PC-9 (cell line): Measurements from ENCODE around the gene ALDH7A1. TPM values are rescaled to one million over a fixed set of nuclear protein-coding genes. Genes with fewer than 3 reads are reported as not detected.

ENCODE experiments used
- BruUV-seq: library from RNA; stranded (reverse); fragments of 400-500 nt; replicated peaks from 2 replicates; lab custom pipeline; 2021; lab: Mats Ljungman, UMichigan
- CTCF ChIA-PET: fragments of 300-600 bp; sonication (Branson Sonifier 250); formaldehyde crosslinking; loops from one replicate; lab custom pipeline; 2022; ENCODE audit warnings: antibody characterized with exemption; lab: Charles Lee
- POLR2A ChIA-PET: fragments of 300-600 bp; sonication (Branson Sonifier 250); formaldehyde crosslinking; loops from one replicate; lab custom pipeline; 2022; ENCODE audit warnings: antibody characterized with exemption; ENCODE audit not compliant: unreplicated experiment; lab: Charles Lee
- DNase-seq, 2 experiments: peaks; one replicate each; pipeline versions ENCODE4 v3.0.0 to v3.0.0-alpha.2; 2015 to 2022; ENCODE audit warnings: mixed read lengths in 1 of 2
- H2AFZ ChIP-seq: fragments of 200-600 bp; sonication (generic); 2 replicates; pipeline ENCODE4 v1.8.1; 2017; ENCODE audit warnings: antibody characterized with exemption
- H3F3A ChIP-seq: fragments of 200-600 bp; sonication (generic); 2 replicates; pipeline ENCODE4 v1.8.1; 2017; ENCODE audit warnings: antibody characterized with exemption, mild to moderate bottlenecking, low read depth; ENCODE audit not compliant: insufficient read depth
- H3K27ac ChIP-seq: fragments of 200-600 bp; sonication (generic); 2 replicates; pipeline ENCODE4 v1.6.1; 2016; ENCODE audit warnings: mixed run types
- H3K27me3 ChIP-seq: fragments of 200-600 bp; sonication (generic); 2 replicates; pipeline ENCODE4 v1.6.1; 2016; ENCODE audit warnings: low read depth, mixed run types; ENCODE audit not compliant: insufficient read depth
- H3K36me3 ChIP-seq: fragments of 200-600 bp; sonication (generic); 2 replicates; pipeline ENCODE4 v1.6.1; 2016; ENCODE audit warnings: low read depth, mixed run types
- H3K4me1 ChIP-seq: fragments of 200-600 bp; sonication (generic); replicated peaks from 2 replicates; pipeline ENCODE4 v1.6.1; 2016; ENCODE audit warnings: mixed run types; ENCODE audit not compliant: insufficient read depth
- H3K4me2 ChIP-seq: fragments of 200-600 bp; sonication (generic); 2 replicates; pipeline ENCODE4 v1.6.1; 2017; ENCODE audit warnings: mixed run types
- H3K4me3 ChIP-seq: fragments of 200-600 bp; sonication (generic); 2 replicates; pipeline ENCODE4 v1.6.1; 2016; ENCODE audit warnings: mixed run types
- H3K79me2 ChIP-seq: fragments of 200-600 bp; sonication (generic); 2 replicates; pipeline ENCODE4 v1.6.1; 2017; ENCODE audit warnings: low read depth, mixed run types
- H3K9me2 ChIP-seq: fragments of 200-600 bp; sonication (generic); 2 replicates; pipeline ENCODE4 v1.8.1; 2017; ENCODE audit warnings: mild to moderate bottlenecking; ENCODE audit not compliant: insufficient read depth
- H3K9me3 ChIP-seq: fragments of 200-600 bp; sonication (generic); 2 replicates; pipeline ENCODE4 v1.8.1; 2016; ENCODE audit warnings: low read depth; ENCODE audit not compliant: insufficient read depth
- H4K20me1 ChIP-seq: fragments of 200-600 bp; sonication (generic); 2 replicates; pipeline ENCODE4 v1.8.1; 2017; ENCODE audit not compliant: insufficient read depth
- EZH2 ChIP-seq: fragments of 200-600 bp; sonication (generic); IDR thresholded peaks from 2 replicates; pipeline ENCODE4 v1.8.0; 2017; ENCODE audit warnings: antibody characterized with exemption, low read depth
- intact Hi-C: fragments of 100-400 bp; cut with micrococcal nuclease; formaldehyde crosslinking; loops from one replicate; pipeline ENCODE4 v1.10.0; 2022; ENCODE audit not compliant: unreplicated experiment
- total RNA-seq: library from RNA; stranded (reverse); gene quantifications from 2 replicates; pipeline ENCODE4 v1.2.3, GENCODE V29; 2021
- TF ChIP-seq, protein P1 (sequence below): fragments of 200-600 bp; sonication (generic); conservative IDR thresholded peaks from 2 replicates; pipeline ENCODE4 v1.6.1; 2017; ENCODE audit warnings: mixed run types, antibody characterized with exemption, mild to moderate bottlenecking, moderate library complexity

ALDH7A1 gene
- total RNA-seq, 1 experiment from 2014 or later, result 109 TPM

DNA sequence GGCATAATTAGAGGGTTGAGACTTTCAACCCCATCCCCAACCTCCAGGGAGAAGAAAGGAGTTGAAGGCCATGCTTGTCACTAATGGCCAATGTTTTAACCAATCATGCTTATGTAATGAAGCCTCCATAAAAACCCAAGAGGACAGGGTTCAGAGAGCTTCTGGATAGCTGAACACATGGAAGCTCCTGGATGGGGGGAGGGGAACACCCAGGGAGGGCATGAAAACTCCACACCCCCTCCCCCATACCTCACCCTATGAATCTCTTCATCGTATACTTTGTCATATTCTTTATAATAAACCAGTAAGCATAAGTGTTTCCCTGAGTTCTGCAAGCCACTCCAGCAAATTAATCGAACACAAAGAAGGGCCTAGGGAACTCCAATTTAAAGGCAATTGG, 81.7 kb downstream of the ALDH7A1 start:
- POLR2A ChIA-PET, result interaction anchor here (0.7 kb wide), 1 partner anchor 135 kb away, joined by 3 read pairs; no protein-coding TSS in a partner anchor
- intact Hi-C loops, result no loop called here
- Histone ChIP-seq H3K79me2 (no peaks in the 10 kb centered on the region), H3K9me2 (no peaks in the 10 kb centered on the region), H3K36me3 (no peaks in the 10 kb centered on the region), H2AFZ (no peak overlapping the region), H3F3A (peaks cover 10% of the 10 kb centered on the region; the same call in 1 of the 2 replicates), H3K4me3 (no peak overlapping the region), H3K4me2 (no peak overlapping the region), H3K4me1 (peaks cover 18% of the 10 kb centered on the region; the same call in 1 of the 2 replicates), H3K27me3 (no peaks in the 10 kb centered on the region), H4K20me1 (no peaks in the 10 kb centered on the region), H3K9me3 (no peaks in the 10 kb centered on the region), H3K27ac (no peak overlapping the region)
- no peak for DNase-seq
- TF ChIP-seq, protein P1, sequence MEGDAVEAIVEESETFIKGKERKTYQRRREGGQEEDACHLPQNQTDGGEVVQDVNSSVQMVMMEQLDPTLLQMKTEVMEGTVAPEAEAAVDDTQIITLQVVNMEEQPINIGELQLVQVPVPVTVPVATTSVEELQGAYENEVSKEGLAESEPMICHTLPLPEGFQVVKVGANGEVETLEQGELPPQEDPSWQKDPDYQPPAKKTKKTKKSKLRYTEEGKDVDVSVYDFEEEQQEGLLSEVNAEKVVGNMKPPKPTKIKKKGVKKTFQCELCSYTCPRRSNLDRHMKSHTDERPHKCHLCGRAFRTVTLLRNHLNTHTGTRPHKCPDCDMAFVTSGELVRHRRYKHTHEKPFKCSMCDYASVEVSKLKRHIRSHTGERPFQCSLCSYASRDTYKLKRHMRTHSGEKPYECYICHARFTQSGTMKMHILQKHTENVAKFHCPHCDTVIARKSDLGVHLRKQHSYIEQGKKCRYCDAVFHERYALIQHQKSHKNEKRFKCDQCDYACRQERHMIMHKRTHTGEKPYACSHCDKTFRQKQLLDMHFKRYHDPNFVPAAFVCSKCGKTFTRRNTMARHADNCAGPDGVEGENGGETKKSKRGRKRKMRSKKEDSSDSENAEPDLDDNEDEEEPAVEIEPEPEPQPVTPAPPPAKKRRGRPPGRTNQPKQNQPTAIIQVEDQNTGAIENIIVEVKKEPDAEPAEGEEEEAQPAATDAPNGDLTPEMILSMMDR, result no peak
- no peak for TF ChIP-seq EZH2
- BruUV-seq, result no TSS peak
- CTCF ChIA-PET, result interaction anchor here (0.7 kb wide), 1 partner anchor 173 kb away, joined by 3 read pairs; no protein-coding TSS in a partner anchor

DNA sequence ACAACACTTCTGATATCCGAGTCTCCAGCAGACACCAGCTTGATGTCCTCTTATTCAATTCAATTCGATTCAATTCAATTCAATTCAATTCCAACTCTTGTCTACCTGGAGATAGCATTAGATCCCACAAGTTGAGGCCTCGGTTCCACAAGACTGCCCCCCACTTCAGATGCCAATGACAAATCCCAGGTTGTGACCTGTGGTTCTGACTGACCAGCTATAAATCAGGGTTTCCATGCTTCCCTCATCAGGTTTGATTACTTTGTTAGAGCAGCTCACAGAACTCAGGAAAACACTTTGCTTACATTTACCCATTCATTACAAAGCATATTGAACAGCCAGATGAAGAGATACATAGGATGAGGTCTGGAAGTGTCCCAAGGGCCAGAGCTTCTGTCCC, 82.6 kb downstream of the ALDH7A1 start:
- Histone ChIP-seq H3K4me3 (no peak overlapping the region), H3K27ac (no peak overlapping the region), H3K4me2 (no peak overlapping the region), H3F3A (peaks cover 10% of the 10 kb centered on the region; the same call in 1 of the 2 replicates), H3K36me3 (no peaks in the 10 kb centered on the region), H3K9me2 (no peaks in the 10 kb centered on the region), H3K9me3 (no peaks in the 10 kb centered on the region), H3K4me1 (peaks cover 18% of the 10 kb centered on the region; the same call in 1 of the 2 replicates), H3K27me3 (no peaks in the 10 kb centered on the region), H2AFZ (no peak overlapping the region), H4K20me1 (no peaks in the 10 kb centered on the region), H3K79me2 (no peaks in the 10 kb centered on the region)
- no TSS peak for BruUV-seq
- ChIA-PET POLR2A (interaction anchor here (0.7 kb wide), 1 partner anchor 135 kb away, joined by 3 read pairs; no protein-coding TSS in a partner anchor), CTCF (interaction anchor here (0.7 kb wide), 1 partner anchor 172 kb away, joined by 3 read pairs; no protein-coding TSS in a partner anchor)
- intact Hi-C loops, result no loop called here
- no peak for TF ChIP-seq EZH2
- TF ChIP-seq, protein P1, result no peak
- DNase-seq, result no peak

DNA sequence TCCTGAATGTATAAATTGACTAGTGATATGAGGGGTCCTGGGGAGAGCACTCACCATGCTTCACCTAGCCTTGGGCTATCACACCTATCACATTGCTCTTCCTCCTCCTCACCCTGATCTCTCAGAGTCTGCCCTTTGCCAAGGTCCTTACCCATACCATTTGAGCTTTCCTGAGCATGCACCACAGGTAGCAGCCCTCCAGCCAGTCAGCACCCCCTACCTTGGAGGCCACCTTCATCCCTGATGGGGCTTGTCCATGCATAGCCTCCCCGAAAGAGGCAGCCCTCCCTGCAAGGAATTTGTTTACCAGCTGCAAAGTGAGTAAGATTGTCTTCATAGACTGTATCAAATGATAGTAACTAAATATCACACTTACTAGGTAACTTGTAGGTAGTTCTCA, 83.1 kb downstream of the ALDH7A1 start:
- H3K9me2 ChIP-seq, result no peaks in the 10 kb centered on the region
- peaks cover 18% of the 10 kb centered on the region; the same call in 1 of the 2 replicates for H3K4me1 ChIP-seq
- H3K27ac ChIP-seq, result no peak overlapping the region
- no peaks in the 10 kb centered on the region for H3K9me3 ChIP-seq
- no peak for TF ChIP-seq EZH2
- TF ChIP-seq, protein P1, result no peak
- H3K4me2 ChIP-seq, result no peak overlapping the region
- H3K79me2 ChIP-seq, result no peaks in the 10 kb centered on the region
- BruUV-seq, result no TSS peak
- peaks cover 10% of the 10 kb centered on the region; the same call in 1 of the 2 replicates for H3F3A ChIP-seq
- H3K4me3 ChIP-seq, result no peak overlapping the region
- CTCF ChIA-PET, result no interaction called here
- no peaks in the 10 kb centered on the region for H3K27me3 ChIP-seq
- intact Hi-C loops, result no loop called here
- H4K20me1 ChIP-seq, result no peaks in the 10 kb centered on the region
- no peaks in the 10 kb centered on the region for H3K36me3 ChIP-seq
- DNase-seq, result no peak
- POLR2A ChIA-PET, result no interaction called here
- H2AFZ ChIP-seq, result no peak overlapping the region
